Measurements from ENCODE around the gene ABCC4.

The ABCC4 gene

GRCh38 chr13:95027638-95028037 lies 273.6 kb downstream of the ABCC4 start:
- DNase-seq (ENCODE audit: low spot score), result no peak
- TF ChIP-seq CTCF (IDR thresholded peaks at IDR 0.05; ENCODE audit: extremely low read depth, missing control alignments), result no peak

GRCh38 chr13:95025116-95025515 lies 276.1 kb downstream of the ABCC4 start:
- TF ChIP-seq CTCF (IDR thresholded peaks at IDR 0.05; ENCODE audit: extremely low read depth, missing control alignments), result no peak
- no peak for DNase-seq (ENCODE audit: low spot score)

GRCh38 chr13:95023405-95023804 lies 277.8 kb downstream of the ABCC4 start:
- TF ChIP-seq CTCF (IDR thresholded peaks at IDR 0.05; ENCODE audit: extremely low read depth, missing control alignments), result no peak
- no peak for DNase-seq (ENCODE audit: low spot score)

GRCh38 chr13:95020298-95020987 lies 280.8 kb downstream of the ABCC4 start:
- no peak for TF ChIP-seq CTCF (IDR thresholded peaks at IDR 0.05; ENCODE audit: extremely low read depth, missing control alignments)
- no peak for DNase-seq (ENCODE audit: low spot score)

GRCh38 chr13:95019886-95020285 lies 281.4 kb downstream of the ABCC4 start:
- no peak for TF ChIP-seq CTCF (IDR thresholded peaks at IDR 0.05; ENCODE audit: extremely low read depth, missing control alignments)

GRCh38 chr13:95007322-95007721 lies 293.9 kb downstream of the ABCC4 start:
- TF ChIP-seq CTCF (IDR thresholded peaks at IDR 0.05; ENCODE audit: extremely low read depth, missing control alignments), result no peak
- no peak for DNase-seq (ENCODE audit: low spot score)

More at GRCh38 chr13:95019886-95020285, 281.4 kb downstream of the ABCC4 start:
- DNase-seq (ENCODE audit: low spot score), result no peak

- TF ChIP-seq CTCF (IDR thresholded peaks at IDR 0.05; ENCODE audit: extremely low read depth, missing control alignments), result no peak
- no peak for DNase-seq (ENCODE audit: low spot score)
These were observed 296.0 kb downstream of the ABCC4 start for GRCh38 chr13:95005300-95005699.

Measured in GM20000 (cell line).